H9 (cell line): Measurements from ENCODE around the gene MGMT. TPM values are rescaled to one million over a fixed set of nuclear protein-coding genes. Genes with fewer than 3 reads are reported as not detected.

Experiments used
- DNase-seq: peaks from one replicate; pipeline ENCODE4 v3.0.0-alpha.2; 2017
- H2AFZ ChIP-seq: one replicate; pipeline ENCODE4 v1.6.1; 2013; ENCODE audit warnings: mild to moderate bottlenecking, low read length, control low read depth, moderate library complexity
- H2AK5ac ChIP-seq: 2 replicates; pipeline ENCODE4 v1.6.1; 2013; ENCODE audit warnings: low read length, control low read depth, mixed read lengths; ENCODE audit not compliant: insufficient read length
- H2BK120ac ChIP-seq: one replicate; pipeline ENCODE4 v1.6.1; 2013; ENCODE audit warnings: low read depth, mild to moderate bottlenecking, low read length, control low read depth, inconsistent platforms; ENCODE audit not compliant: poor library complexity, severe bottlenecking
- H2BK12ac ChIP-seq: 2 replicates; pipeline ENCODE4 v1.6.1; 2013; ENCODE audit warnings: low read length, control low read depth, mixed read lengths, low read depth; ENCODE audit not compliant: insufficient read length
- H2BK15ac ChIP-seq: 2 replicates; pipeline ENCODE4 v1.6.1; 2013; ENCODE audit warnings: low read depth, low read length, control low read depth
- H2BK20ac ChIP-seq: one replicate; pipeline ENCODE4 v1.6.1; 2013; ENCODE audit warnings: low read depth, mild to moderate bottlenecking, low read length, control low read depth, inconsistent platforms; ENCODE audit not compliant: poor library complexity, severe bottlenecking
- H2BK5ac ChIP-seq: 2 replicates; pipeline ENCODE4 v1.6.1; 2013; ENCODE audit warnings: low read length, control low read depth, mixed read lengths; ENCODE audit not compliant: insufficient read length
- H3K14ac ChIP-seq: 2 replicates; pipeline ENCODE4 v1.6.1; 2013; ENCODE audit warnings: low read length, control low read depth; ENCODE audit not compliant: insufficient read depth
- H3K18ac ChIP-seq: 2 replicates; pipeline ENCODE4 v1.6.1; 2013; ENCODE audit warnings: low read depth, mild to moderate bottlenecking, mixed read lengths, low read length, control low read depth; ENCODE audit not compliant: insufficient read length
- H3K23ac ChIP-seq: 2 replicates; pipeline ENCODE4 v1.6.1; 2013; ENCODE audit warnings: low read length, control low read depth, mixed read lengths, low read depth; ENCODE audit not compliant: insufficient read length
- H3K23me2 ChIP-seq: 2 replicates; pipeline ENCODE4 v1.6.1; 2013; ENCODE audit warnings: low read depth, mild to moderate bottlenecking, mixed read lengths, low read length, control low read depth; ENCODE audit not compliant: insufficient read length, poor library complexity, severe bottlenecking
- H3K27ac ChIP-seq: 2 replicates; pipeline ENCODE4 v1.5.1; 2013; ENCODE audit warnings: low read length, control low read depth, mixed read lengths, low read depth; ENCODE audit not compliant: insufficient read length
- H3K27me3 ChIP-seq: 2 replicates; pipeline ENCODE4 v1.6.1; 2013; ENCODE audit warnings: low read length, control low read depth, inconsistent platforms; ENCODE audit not compliant: insufficient read depth
- H3K4ac ChIP-seq: 2 replicates; pipeline ENCODE4 v1.6.1; 2013; ENCODE audit warnings: low read depth, mild to moderate bottlenecking, control low read depth, inconsistent platforms, low read length, moderate library complexity
- H3K4me1 ChIP-seq: 2 replicates; pipeline ENCODE4 v1.6.1; 2013; ENCODE audit warnings: low read length, control low read depth, inconsistent platforms; ENCODE audit not compliant: insufficient read depth
- H3K4me2 ChIP-seq: 2 replicates; pipeline ENCODE4 v1.6.1; 2013; ENCODE audit warnings: low read length, control low read depth, mixed read lengths; ENCODE audit not compliant: insufficient read length, insufficient read depth
- H3K56ac ChIP-seq: 2 replicates; pipeline ENCODE4 v1.6.1; 2013; ENCODE audit warnings: low read depth, mild to moderate bottlenecking, mixed read lengths, low read length, control low read depth; ENCODE audit not compliant: insufficient read length
- H3K79me1 ChIP-seq: 2 replicates; pipeline ENCODE4 v1.6.1; 2013; ENCODE audit warnings: low read depth, mild to moderate bottlenecking, moderate library complexity, low read length, control low read depth, inconsistent platforms; ENCODE audit not compliant: insufficient read depth, poor library complexity, severe bottlenecking
- H3K79me2 ChIP-seq: 2 replicates; pipeline ENCODE4 v1.6.1; 2013; ENCODE audit warnings: low read length, control low read depth, inconsistent platforms; ENCODE audit not compliant: insufficient read depth
- H3K9ac ChIP-seq: 2 replicates; pipeline ENCODE4 v1.6.1; 2013; ENCODE audit warnings: low read length, control low read depth, mixed read lengths; ENCODE audit not compliant: insufficient read length; ENCODE audit errors: extremely low read depth
- H3K9me3 ChIP-seq: one replicate; pipeline ENCODE4 v1.6.1; 2013; ENCODE audit warnings: low read depth, low read length, inconsistent platforms; ENCODE audit not compliant: control insufficient read depth
- H3T11ph ChIP-seq: one replicate; pipeline ENCODE4 v1.6.1; 2013; ENCODE audit warnings: mild to moderate bottlenecking, low read length, control low read depth, inconsistent platforms
- H4K20me1 ChIP-seq: one replicate; pipeline ENCODE4 v1.6.1; 2013; ENCODE audit not compliant: control insufficient read depth, insufficient read length, insufficient read depth
- H4K5ac ChIP-seq: 2 replicates; pipeline ENCODE4 v1.6.1; 2013; ENCODE audit warnings: low read depth, mild to moderate bottlenecking, mixed read lengths, low read length, control low read depth; ENCODE audit not compliant: insufficient read length
- H4K8ac ChIP-seq: replicated peaks from 2 replicates; pipeline ENCODE4 v1.6.1; 2013; ENCODE audit warnings: low read length, control low read depth, mixed read lengths, low read depth; ENCODE audit not compliant: insufficient read length
- H4K91ac ChIP-seq: 2 replicates; pipeline ENCODE4 v1.6.1; 2013; ENCODE audit warnings: low read depth, mild to moderate bottlenecking, moderate library complexity, mixed read lengths, low read length, control low read depth; ENCODE audit not compliant: insufficient read length
- H3K27ac Mint-ChIP-seq, 3 experiments: 2 replicates in 2 of 3; 3 replicates in 1 of 3; pipeline ENCODE4 v1.8.0; 2020 to 2021; ENCODE audit warnings: mixed read lengths in 3 of 3, mild to moderate bottlenecking in 1 of 3, moderate library complexity in 1 of 3
- H3K27me3 Mint-ChIP-seq: 2 replicates; pipeline ENCODE4 v1.8.0; 2021; ENCODE audit warnings: low read depth, mild to moderate bottlenecking, moderate library complexity, mixed read lengths
- H3K36me3 Mint-ChIP-seq, 3 experiments: 2 replicates in 2 of 3; 3 replicates in 1 of 3; pipeline ENCODE4 v1.8.0; 2020 to 2021; ENCODE audit warnings: low read depth in 3 of 3, mixed read lengths in 3 of 3; ENCODE audit not compliant: insufficient read depth in 1 of 3
- H3K4me1 Mint-ChIP-seq, 2 experiments: 2 replicates each; pipeline ENCODE4 v1.8.0; 2020; ENCODE audit warnings: mixed read lengths in 2 of 2
- H3K4me3 Mint-ChIP-seq, 2 experiments: 2 replicates in 1 of 2; 3 replicates in 1 of 2; pipeline ENCODE4 v1.8.0; 2020 to 2021; ENCODE audit warnings: mild to moderate bottlenecking in 2 of 2, mixed read lengths in 2 of 2, moderate library complexity in 1 of 2
- H3K9me3 Mint-ChIP-seq, 2 experiments: 2 replicates in 1 of 2; 3 replicates in 1 of 2; pipeline ENCODE4 v1.8.0; 2020; ENCODE audit warnings: mild to moderate bottlenecking in 2 of 2, mixed read lengths in 2 of 2, moderate library complexity in 1 of 2
- CTCF ChIP-seq: fragments of 200-600 bp; sonication (generic); conservative IDR thresholded peaks from 3 replicates; pipeline ENCODE4 v1.8.0; 2021; ENCODE audit warnings: antibody characterized with exemption, mild to moderate bottlenecking
- WGBS: extraction: QIAGEN DNeasy Blood & Tissue Kit; methylation state at CpG from one replicate; pipeline ENCODE4 v1.1.7; 2013; ENCODE audit warnings: missing lambda C conversion rate, low lambda C conversion rate, mixed read lengths; ENCODE audit not compliant: insufficient read length; ENCODE audit errors: extremely low coverage; 5-methylcytosine and 5-hydroxymethylcytosine counted together
- total RNA-seq: library from RNA; stranded (reverse); gene quantifications from 2 replicates; pipeline ENCODE4 v1.2.1, GENCODE V29; 2021

MGMT gene
- total RNA-seq, 1 experiment from 2014 or later = 18.4 TPM

DNA sequence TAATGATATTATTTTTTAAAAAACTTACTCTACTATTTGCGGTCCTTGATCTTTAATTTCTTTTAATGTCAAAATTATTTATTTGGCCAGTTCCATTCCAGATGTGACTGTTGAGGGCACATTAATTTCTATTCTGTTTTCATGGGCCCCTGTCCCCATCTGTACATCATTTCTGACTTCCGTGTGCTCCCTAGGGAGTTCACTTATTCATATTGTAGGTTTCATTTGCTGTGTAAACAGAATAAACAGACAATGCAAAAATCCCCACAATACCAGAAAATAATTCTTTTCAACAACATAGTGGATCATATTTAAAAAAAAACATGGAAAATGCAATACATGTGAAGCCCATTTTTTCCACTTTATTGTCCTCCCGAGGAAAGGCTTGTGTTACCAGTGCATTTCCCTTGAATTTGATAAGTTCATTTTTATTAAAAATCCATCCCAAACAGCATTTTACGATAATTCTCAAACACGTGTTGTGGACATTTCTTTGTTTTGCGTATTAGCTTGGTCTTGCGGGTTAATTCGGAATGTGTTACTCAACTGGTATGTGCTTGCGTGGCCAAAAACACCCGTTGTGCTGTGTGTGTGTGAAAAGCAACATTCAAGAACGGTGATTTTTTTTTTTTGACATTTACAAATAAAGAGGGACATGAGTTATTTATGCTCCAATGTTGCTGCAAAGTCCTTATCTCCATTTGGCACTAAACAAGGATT lies 138.4 kb downstream of the MGMT start:
- no peak overlapping the region for H2AFZ ChIP-seq
- H2AK5ac ChIP-seq = no peak overlapping the region
- 0 out of 7 replicates have a peak, but pooled peaks cover 0 to 2% (median 0%) of the 10 kb centered on the region in 3 experiments for H3K36me3 Mint-ChIP-seq
- no peaks in the 10 kb centered on the region for H3K9me3 ChIP-seq
- H3K4me3 Mint-ChIP-seq = no peak overlapping the region
- H3K27ac Mint-ChIP-seq = no peak overlapping the region; a peak in 1 of 7 replicates
- H2BK120ac ChIP-seq = no peak overlapping the region
- no peak overlapping the region for H3T11ph ChIP-seq
- H3K4me2 ChIP-seq = no peak overlapping the region
- no peak overlapping the region for H3K56ac ChIP-seq
- no peak overlapping the region for H3K23ac ChIP-seq
- H3K23me2 ChIP-seq = no peaks in the 10 kb centered on the region
- H3K79me2 ChIP-seq = no peaks in the 10 kb centered on the region
- no peak overlapping the region for H2BK20ac ChIP-seq
- no peak overlapping the region for H4K5ac ChIP-seq
- no peak overlapping the region for H3K14ac ChIP-seq
- no peaks in the 10 kb centered on the region for H3K27me3 ChIP-seq
- H4K8ac ChIP-seq = no peak overlapping the region
- no peak overlapping the region for H3K27ac ChIP-seq
- no peak for DNase-seq
- H3K4me1 ChIP-seq = peaks cover 4% of the 10 kb centered on the region; the same call in 1 of the 2 replicates
- H3K9ac ChIP-seq = no peak overlapping the region
- H3K4ac ChIP-seq = no peak overlapping the region
- H2BK15ac ChIP-seq = no peak overlapping the region
- no CpG with 5 or more reads among the region's 11 CpGs for WGBS
- no peaks in the 10 kb centered on the region for H4K20me1 ChIP-seq
- H3K18ac ChIP-seq = no peak overlapping the region
- no peak for TF ChIP-seq CTCF
- H2BK5ac ChIP-seq = no peak overlapping the region
- H4K91ac ChIP-seq = no peak overlapping the region
- H3K4me1 Mint-ChIP-seq = peaks cover 20% of the 10 kb centered on the region in 2 experiments
- H3K9me3 Mint-ChIP-seq = no peaks in the 10 kb centered on the region
- H3K27me3 Mint-ChIP-seq = no peaks in the 10 kb centered on the region
- no peak overlapping the region for H2BK12ac ChIP-seq
- H3K79me1 ChIP-seq = no peaks in the 10 kb centered on the region
